GM06990 (cell line): ENCODE results near the gene L3MBTL4.
A peak's percentile ranks its signal among the peaks of the same experiment; 100 is the strongest.
"Not testable (repeated sequence)": the region's sequence is repeated elsewhere in the genome, so short reads cannot be mapped to it uniquely, and the experiment has no call there.

ENCODE experiments used
- DNase-seq: peaks from one replicate; pipeline ENCODE4 v3.0.0-alpha.2; 2011; ENCODE audit not compliant: insufficient read length; ENCODE audit errors: extremely low read depth
- H3K27me3 ChIP-seq: replicated peaks from 2 replicates; pipeline ENCODE4 v1.6.0; 2011; ENCODE audit warnings: low read length; ENCODE audit not compliant: control insufficient read depth, insufficient read depth
- H3K36me3 ChIP-seq: 2 replicates; pipeline ENCODE4 v1.5.1; 2011; ENCODE audit warnings: low read length; ENCODE audit not compliant: control insufficient read depth, insufficient read depth
- H3K4me3 ChIP-seq: replicated peaks from 2 replicates; pipeline ENCODE4 v1.5.1; 2011; ENCODE audit warnings: low read depth, mild to moderate bottlenecking, control low read depth, low read length
- TF ChIP-seq, protein P1 (sequence below): IDR thresholded peaks from 2 replicates; pipeline ENCODE4 v1.5.1; 2011; ENCODE audit warnings: low read length, control low read depth, mild to moderate bottlenecking, inconsistent platforms; ENCODE audit not compliant: insufficient read depth, poor library complexity, severe bottlenecking

L3MBTL4 gene

DNA sequence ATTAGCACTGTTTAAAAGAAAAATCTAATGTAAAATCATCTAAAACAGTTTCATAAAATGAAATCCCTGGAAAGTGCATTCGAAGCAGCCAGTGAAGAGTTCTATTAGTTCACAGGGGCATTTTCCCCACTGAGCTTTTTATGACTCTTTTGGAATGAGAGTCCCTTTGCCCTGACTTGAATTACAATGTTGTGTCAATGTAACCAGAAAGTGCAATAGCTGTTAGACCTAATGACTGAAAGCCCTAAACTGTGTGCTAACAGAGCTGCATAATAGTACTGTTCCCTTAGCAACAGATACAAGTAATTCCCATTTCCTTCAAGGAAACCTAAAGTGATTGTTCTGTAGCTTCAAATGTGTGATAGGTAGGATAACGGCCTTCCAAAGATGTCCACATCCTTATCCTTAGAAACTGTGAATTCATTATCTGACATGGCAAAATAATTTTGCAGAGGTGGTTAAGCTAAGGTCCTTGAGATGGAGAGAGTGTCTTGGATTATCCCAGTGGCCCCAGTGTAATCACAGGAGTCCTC is 134.4 kb downstream of the L3MBTL4 start:
- Histone ChIP-seq H3K36me3 (no peaks in the 10 kb centered on the region; the same call in 1 of the 2 replicates), H3K27me3 (no peaks in the 10 kb centered on the region), H3K4me3 (no peak overlapping the region)
- TF ChIP-seq, protein P1, sequence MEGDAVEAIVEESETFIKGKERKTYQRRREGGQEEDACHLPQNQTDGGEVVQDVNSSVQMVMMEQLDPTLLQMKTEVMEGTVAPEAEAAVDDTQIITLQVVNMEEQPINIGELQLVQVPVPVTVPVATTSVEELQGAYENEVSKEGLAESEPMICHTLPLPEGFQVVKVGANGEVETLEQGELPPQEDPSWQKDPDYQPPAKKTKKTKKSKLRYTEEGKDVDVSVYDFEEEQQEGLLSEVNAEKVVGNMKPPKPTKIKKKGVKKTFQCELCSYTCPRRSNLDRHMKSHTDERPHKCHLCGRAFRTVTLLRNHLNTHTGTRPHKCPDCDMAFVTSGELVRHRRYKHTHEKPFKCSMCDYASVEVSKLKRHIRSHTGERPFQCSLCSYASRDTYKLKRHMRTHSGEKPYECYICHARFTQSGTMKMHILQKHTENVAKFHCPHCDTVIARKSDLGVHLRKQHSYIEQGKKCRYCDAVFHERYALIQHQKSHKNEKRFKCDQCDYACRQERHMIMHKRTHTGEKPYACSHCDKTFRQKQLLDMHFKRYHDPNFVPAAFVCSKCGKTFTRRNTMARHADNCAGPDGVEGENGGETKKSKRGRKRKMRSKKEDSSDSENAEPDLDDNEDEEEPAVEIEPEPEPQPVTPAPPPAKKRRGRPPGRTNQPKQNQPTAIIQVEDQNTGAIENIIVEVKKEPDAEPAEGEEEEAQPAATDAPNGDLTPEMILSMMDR = no peak
- no peak for DNase-seq

DNA sequence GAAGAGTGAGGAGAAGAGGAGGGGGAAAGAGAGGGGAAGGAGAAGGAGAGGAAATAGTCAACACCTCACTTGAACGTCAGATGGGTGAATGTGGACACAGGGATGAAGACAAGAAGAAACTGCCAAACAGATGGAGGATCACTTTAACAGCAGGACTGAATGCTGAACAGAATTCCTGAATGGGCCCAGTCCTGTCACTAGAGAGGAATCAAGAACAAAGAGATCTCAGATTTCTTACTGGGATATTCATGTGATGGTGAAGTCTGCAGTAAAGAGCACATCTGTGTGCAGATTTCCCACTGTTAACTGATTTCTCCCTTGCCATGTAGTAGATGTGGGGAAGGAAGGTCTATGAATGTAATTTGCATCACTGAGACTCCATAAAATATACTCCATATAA is 135.4 kb downstream of the L3MBTL4 start:
- no peak for DNase-seq
- Histone ChIP-seq H3K4me3 (no peak overlapping the region), H3K27me3 (no peaks in the 10 kb centered on the region), H3K36me3 (no peaks in the 10 kb centered on the region; the same call in 1 of the 2 replicates)
- TF ChIP-seq, protein P1 = no peak

DNA sequence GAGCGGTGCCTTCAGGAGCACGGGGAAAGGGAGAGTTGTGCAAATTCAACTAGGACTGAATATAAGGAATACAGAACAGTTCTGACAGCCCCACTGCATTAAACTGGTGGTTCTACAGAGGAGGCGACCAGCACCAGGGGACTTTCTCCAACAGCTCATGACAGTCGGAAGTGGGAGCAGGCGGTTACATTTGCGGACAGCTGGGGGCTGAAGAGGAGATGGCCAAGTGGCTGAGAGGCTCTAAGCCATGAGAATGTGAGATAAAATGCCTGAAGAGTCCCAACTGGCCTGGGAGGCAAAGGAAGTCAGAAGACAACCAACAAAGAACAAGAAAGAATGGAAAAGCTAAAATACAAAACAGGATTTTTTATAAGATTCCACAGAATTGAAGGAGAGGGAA is 141.3 kb downstream of the L3MBTL4 start:
- Histone ChIP-seq H3K36me3 (no peaks in the 10 kb centered on the region), H3K4me3 (no peak overlapping the region), H3K27me3 (no peaks in the 10 kb centered on the region)
- TF ChIP-seq, protein P1 = no peak
- DNase-seq = no peak

DNA sequence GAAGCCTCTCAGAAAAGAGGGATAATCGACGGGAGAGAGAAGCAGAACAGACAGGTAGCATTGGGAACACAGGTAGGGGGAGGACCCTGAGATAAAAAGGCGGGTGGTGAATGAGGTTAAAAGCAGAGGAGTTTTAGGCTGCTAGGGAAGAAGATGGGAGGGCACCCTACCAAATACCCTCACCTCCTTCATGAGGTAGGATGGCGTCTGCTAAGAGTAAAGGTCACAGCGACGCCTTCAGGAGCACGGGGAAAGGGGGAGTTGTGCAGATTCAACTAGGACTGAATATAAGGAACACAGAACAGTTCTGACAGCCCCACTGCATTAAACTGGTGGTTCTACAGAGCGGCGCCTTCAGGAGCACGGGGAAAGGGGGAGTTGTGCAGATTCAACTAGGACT is 142.6 kb downstream of the L3MBTL4 start:
- DNase-seq, H3K4me3 ChIP-seq, H3K36me3 ChIP-seq, H3K27me3 ChIP-seq: not testable (repeated sequence)

DNA sequence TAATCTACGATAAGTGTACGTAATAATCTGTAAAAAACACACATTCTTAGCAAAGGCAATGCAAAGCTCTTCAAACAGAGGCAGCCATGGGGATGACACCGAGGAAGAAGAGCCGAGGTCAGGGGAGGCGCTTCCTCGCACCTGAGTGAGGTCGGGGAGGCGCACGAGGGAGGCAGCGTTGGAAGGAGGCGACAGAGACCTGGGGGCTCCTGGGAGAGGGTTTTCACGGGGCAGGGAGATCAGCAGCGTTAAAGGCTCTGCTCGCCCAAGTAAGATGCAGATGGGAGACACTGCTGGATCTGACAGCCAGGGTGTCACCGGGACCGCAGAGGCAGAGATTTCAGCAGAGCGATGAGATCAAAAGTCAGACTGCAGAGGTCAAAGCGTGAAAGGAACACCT is 143.1 kb downstream of the L3MBTL4 start:
- Histone ChIP-seq H3K27me3 (no peaks in the 10 kb centered on the region), H3K4me3 (no peak overlapping the region), H3K36me3 (no peaks in the 10 kb centered on the region)
- no peak for DNase-seq
- TF ChIP-seq, protein P1 = no peak

DNA sequence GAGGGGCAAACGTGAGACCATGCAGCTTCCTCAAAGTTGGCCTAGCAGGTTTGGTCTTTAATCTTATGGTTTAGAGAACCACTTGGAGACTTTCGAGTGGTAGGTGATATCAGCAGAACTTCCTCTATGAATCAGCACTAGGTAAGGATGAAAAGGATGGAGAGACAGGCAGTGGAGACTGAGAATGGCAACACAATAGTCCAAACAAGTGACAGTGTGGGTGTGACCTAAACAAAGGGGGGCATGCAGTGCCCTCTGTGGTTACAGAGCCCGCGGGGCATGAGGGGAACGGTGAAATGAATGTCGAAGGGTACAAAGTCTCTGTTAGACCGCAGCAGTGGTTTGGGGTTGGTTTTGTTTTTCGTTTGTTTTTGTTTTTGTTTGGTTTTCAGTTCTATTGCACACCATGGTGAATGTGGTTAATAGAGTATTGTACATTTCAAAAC is 143.9 kb downstream of the L3MBTL4 start:
- DNase-seq = peak; percentile 33
- no peak overlapping the region for H3K4me3 ChIP-seq
- H3K36me3 ChIP-seq = no peaks in the 10 kb centered on the region
- TF ChIP-seq, protein P1 = no peak
- no peaks in the 10 kb centered on the region for H3K27me3 ChIP-seq
